Upper lobe of left lung (tissue), 4 donors: ENCODE data around the gene YWHAB.
"Not testable (repeated sequence)": the region's sequence is repeated elsewhere in the genome, so short reads cannot be mapped to it uniquely, and the experiment has no call there.

Experiments
- EP300 ChIP-seq, 4 donors: sonication (generic); formaldehyde crosslinking; IDR thresholded peaks; one replicate each; pipeline ENCODE4 v1.5.1; 2017; ENCODE audit warnings: antibody characterized with exemption in 4 of 4, control low read depth in 2 of 4
- POLR2A ChIP-seq, 4 donors: fragments of 450-650 bp; IDR thresholded peaks; one replicate each; pipeline ENCODE4 v1.5.1; 2016 to 2017; ENCODE audit warnings: antibody characterized with exemption in 4 of 4, mild to moderate bottlenecking in 2 of 4
- POLR2AphosphoS5 ChIP-seq, 2 donors: sonication (generic); formaldehyde crosslinking; IDR thresholded peaks; one replicate each; pipeline ENCODE4 v1.5.1; 2017; ENCODE audit warnings: antibody characterized with exemption in 2 of 2
- TF ChIP-seq, protein P1 (sequence below), 6 experiments: fragments of 450-650 bp in 4 of 6; fragments of 200-600 bp in 2 of 6; sonication (generic) in 2 of 6; IDR thresholded peaks; one replicate each; pipeline ENCODE4 v1.5.1; 2016 to 2019; ENCODE audit warnings: antibody characterized with exemption in 6 of 6

DNA sequence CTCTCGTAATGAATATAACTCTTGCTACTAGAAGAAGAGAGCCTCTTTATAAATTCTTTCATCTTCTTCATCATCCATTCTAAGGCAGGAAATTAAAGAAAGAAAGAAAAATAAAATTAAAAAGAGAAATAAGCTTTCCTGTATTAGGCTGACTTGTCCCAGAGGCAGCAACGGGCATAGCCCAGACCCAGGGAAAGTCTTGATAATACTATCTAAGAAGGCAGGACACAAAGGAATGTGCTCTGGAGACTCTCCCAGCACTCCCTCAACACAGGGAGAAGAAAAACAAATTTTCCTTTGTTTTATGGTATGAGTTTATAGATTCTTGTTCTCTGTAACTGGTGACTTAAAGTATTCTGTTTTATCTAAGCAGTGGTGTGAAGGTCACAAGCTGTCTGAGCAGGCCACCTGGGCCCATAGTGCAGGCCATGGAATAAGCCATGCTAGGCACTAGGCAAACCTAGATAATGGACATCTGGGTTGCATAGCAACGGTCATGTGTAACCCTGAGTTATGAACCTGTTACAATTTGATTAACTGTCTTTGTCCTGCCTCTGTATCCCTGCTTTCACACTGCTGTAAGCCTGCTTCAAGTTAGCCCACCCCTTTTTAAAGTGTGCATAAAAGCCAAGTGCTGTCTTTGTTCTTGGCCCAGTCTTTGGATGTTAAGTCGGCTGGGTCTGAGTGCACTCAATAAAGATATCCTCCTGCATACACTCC is 22.0 kb upstream of the YWHAB start:
- TF ChIP-seq, protein P1, sequence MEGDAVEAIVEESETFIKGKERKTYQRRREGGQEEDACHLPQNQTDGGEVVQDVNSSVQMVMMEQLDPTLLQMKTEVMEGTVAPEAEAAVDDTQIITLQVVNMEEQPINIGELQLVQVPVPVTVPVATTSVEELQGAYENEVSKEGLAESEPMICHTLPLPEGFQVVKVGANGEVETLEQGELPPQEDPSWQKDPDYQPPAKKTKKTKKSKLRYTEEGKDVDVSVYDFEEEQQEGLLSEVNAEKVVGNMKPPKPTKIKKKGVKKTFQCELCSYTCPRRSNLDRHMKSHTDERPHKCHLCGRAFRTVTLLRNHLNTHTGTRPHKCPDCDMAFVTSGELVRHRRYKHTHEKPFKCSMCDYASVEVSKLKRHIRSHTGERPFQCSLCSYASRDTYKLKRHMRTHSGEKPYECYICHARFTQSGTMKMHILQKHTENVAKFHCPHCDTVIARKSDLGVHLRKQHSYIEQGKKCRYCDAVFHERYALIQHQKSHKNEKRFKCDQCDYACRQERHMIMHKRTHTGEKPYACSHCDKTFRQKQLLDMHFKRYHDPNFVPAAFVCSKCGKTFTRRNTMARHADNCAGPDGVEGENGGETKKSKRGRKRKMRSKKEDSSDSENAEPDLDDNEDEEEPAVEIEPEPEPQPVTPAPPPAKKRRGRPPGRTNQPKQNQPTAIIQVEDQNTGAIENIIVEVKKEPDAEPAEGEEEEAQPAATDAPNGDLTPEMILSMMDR (IDR thresholded peaks at IDR 0.05), result not testable (repeated sequence)
- TF ChIP-seq EP300, POLR2A, POLR2AphosphoS5 (IDR thresholded peaks at IDR 0.05): not testable (repeated sequence)
